ENCODE data around the gene LARGE1.

Gene LARGE1

DNA sequence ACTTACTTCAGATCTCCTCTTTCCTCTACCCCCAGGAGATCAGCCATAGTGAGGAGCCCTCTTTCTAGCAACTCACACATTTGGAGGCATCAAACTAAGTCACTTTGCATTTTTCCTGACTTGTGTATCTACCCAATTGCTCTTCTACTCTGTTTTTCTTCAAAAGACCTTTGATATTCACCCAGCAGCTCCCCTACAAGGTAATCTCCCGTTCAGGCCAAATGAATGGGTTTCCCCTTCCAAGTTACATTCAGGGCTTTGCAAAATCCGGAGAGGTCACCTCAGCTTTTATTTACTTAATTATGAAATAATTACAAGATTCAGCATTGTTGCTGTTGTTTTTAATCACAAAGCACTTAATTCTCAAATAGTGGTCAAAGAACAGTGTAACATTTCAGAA is 6.1 kb downstream of the LARGE1 start:
- DNase-seq (ENCODE audit: low read depth in 2 of 2): no peak

DNA sequence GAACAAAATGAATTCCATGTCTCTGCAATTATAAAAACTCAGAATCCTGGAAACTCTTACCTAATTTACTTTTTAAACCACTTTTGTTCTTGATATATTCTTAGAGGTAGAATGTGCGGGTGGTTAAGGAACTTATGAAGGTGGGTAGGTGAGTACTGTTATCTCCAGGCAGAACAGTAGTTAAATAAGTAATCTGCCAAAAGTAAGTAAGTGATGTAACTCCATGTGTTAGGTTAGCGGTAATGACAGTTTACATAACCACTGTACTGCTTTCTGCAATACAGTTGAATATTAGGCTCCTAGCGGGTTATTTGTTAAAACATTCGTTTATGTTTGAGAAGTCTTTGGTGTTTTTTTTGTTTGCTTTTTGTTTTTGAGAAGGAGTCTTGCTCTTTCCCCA is 7.1 kb downstream of the LARGE1 start:
- DNase-seq (ENCODE audit: low read depth in 2 of 2): no peak

DNA sequence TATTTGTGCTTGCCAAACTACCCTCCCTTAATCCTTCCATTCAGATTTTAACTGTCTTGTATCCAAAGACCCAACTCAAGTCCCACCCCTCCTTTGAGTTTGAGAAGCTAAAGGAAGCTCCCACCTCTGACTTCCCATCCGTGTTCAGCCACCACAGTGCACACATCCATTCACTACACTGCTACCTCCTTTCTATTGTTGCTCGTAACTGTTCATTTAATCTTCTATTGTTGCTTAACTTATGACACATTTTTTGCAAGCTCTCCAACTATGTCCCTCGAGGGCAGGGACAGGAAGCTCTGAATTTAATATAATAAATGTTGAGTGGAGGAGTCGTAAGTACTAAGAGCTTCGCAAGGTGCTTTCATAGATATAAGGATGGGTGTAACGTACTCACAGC is 10.4 kb downstream of the LARGE1 start:
- no peak for DNase-seq (ENCODE audit: low read depth in 2 of 2)

DNA sequence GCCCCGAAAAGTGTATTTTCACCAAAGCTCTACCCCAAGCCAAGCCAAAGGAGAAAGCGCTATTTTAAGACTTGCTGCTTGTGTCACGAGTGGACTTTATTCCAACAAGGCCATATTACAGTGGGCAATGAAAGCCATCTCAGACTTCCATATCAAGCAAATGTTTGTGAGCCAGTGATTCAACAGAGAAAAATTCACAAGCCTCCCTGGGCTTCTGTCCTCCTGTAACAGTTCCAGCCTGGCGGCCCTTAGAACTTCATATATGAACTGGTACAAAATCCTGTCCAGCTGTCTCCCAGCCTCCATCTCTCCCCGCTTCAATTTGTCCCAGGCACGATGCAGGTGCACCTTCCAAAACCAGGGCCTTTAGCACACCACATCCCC is 11.2 kb downstream of the LARGE1 start:
- DNase-seq (ENCODE audit: low read depth in 2 of 2): no peak

DNA sequence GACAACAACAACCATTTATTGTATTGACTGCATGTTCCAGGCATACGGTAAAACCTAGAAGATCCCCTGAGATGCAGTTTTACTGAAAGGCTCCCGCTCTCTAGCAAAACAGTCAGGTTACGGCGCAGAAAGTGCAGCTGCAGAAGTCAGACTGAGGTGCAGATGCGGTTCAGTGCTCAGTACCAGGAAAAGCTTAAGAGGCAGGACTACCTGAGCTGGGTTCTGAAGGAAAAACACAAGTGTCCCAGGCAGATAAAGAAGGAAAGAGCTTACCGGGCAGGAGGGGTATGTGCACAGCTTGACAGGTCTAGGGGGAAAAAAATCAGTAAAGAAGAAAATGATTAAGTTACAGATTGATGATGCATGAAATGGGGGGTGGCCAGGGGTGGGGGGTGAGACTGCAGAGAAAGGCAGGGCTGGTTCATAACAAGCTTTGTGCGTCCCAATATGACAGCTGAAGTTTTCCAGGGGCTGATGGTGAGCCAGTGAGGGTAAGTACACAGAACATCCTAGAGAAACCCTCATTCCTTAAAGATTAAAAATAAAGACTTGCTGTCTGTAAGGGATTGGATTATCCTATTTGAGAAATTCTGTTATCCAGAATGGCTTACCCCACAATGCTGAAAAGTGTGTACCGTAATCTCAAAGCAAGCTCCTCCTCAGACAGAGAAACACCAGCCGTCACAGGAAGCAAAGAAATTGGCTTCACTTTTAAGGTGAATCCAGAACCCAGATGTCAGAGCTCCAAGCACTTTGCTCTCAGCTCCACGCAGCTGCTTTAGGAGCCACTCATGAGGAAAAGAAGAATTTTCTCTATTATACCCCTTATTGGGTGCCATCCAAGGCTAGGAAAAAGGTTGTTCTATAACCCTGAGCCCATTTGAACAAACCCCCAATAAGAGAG is 11.9 kb downstream of the LARGE1 start:
- DNase-seq (ENCODE audit: low read depth in 2 of 2): no peak

DNA sequence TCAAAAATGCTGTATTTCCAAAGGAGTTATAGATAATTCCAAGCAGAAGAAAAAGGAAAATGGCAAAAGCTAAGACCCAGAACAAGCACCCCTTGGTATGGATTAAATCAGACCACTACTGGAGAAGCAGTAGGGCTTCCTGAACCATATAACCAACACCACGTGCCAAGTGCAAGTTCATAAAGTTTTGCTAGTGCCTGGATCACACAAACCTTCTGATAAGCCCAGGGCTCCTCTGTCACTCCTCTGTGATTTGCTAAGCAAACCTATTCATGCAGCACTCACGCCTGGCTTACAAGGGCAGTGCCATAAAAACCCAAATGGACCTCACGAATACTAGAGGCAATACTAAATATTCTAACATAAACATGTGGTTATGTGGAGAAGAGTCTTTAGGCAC is 13.3 kb downstream of the LARGE1 start:
- DNase-seq (ENCODE audit: low read depth in 2 of 2): no peak

DNA sequence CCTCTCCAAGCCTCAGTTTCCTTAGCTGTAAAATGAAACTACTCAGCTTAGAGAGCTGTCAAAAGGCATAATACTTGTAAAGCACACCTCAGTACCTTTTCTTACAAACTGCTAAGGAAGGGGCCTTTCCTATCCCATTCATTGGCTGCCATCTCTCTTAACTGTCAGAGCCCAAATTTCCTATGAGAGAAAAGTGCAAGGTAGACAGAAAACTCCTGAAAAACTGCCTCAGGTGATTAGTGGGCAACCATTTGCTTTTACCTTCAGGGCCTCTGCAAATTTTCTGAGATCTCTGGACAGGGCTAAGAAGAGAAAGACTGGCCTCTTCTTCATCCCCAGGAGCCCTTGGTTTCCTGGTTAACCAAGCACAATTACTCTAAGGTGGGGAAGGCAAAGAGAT is 13.8 kb downstream of the LARGE1 start:
- DNase-seq (ENCODE audit: low read depth in 2 of 2): no peak

DNA sequence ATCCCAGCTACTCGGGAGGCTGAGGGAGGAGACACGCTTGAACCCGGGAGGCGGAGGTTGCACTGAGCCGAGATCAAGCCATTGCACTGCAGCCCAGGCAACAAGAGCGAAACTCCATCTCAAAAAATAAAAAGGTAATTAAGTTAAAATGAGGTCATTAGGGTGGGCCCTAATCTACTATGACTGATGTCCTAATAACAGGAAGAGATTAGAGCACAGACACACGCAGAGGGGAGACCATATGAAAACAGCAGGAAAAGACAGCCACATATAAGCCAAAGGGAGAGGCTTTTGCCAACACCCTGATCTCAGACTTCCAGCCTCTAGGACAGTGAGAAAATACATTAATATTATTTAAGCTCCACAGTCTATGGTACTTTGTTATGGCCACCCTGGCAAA is 17.3 kb downstream of the LARGE1 start:
- DNase-seq (ENCODE audit: low read depth in 2 of 2): no peak

DNA sequence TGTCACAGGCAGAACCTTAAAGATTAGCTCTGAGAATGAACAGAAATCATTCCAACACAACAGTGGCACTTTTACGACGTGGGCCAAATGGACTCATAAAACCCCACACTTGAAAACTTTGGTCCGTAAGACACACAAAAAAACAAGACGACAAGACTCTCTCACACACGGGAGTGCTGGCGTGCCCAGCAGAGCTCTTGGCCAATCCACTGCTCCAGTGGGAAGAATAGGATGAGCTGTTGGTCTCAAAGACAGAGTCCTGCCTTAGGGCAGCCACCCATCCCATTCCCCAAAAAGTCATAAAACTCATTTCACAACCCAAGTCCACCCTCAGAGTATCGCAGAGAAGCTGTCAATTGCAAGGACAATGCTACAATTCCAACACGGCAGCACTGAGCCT is 18.2 kb downstream of the LARGE1 start:
- DNase-seq (ENCODE audit: low read depth in 2 of 2): no peak

DNA sequence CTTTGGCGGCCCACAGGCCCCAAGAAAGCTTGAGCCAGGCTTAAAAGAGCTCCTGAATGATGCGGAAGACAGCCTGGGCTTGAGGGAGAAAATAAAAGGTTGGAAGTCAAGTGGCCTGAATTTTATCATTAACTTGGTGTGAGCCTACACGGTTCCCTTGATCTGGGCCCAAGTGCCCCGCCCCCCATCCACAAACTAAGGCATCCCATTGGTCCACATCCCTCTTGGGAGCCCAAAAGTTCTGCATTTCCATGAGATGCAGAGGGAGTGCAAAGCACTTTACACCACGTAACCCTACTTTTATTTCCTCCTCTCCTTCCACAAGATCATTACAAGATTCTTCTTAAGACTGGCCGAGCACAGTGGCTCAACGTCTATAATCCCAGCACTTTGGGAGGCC is 22.2 kb downstream of the LARGE1 start:
- no peak for DNase-seq (ENCODE audit: low read depth in 2 of 2)

DNA sequence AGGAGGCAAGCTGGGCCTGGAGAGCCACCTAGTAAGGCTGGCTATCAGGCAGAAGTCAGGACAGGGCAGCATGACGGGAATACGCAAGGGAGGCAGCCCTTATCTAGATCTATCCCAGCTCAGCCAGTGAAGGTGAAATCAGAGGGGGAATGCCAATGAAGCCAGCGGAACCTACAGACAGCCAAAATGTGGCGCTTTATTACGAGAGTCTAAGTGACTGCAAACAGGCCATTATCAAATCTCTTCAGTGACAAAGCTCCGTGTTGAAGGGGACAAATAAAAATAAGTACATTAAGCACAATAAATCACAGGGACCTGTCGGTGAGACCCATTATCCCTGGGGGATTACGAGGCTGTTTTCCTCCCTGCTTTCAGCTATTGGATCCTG is 22.8 kb downstream of the LARGE1 start:
- no peak for DNase-seq (ENCODE audit: low read depth in 2 of 2)

DNA sequence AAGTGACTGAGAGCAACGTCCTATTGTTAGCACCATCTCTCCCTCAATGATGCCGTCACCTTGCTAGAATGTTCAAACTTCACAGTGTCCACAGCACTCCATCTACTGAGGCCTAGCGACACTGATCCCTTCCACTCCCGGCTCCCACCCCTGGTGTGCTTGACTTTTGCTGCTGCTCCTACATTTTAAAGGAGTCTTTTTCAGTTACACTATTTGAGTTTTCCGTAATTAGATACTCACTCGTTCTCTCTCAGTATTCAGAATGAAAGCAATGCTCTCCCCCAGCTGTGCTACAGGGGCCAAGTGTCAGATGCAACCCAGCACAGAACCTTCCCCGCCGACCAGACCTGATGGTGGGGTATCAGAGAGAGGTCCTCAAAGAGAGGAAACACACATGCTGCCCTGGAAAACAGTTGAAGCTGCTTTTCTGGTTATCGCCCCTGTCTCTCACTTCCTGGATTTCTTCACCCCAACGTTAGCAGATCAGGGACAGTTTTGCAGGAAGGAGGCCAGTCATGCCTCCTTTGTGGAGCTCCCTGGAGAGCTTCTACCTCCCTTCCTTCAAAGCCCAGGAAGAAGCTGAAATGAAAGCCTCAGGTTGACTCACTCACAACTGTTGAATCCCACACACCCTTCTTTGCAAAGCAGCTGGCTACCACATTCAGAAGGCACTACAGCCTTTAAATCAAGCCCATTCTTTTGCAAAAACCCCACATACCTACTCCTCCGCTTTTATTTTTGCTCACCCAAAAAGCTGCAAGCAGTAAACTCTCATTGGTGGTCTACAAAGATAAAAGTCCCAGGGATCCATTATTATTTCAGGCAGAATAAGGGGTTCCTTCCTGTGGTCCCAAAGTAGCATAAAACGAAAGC is 23.5 kb downstream of the LARGE1 start:
- no peak for DNase-seq (ENCODE audit: low read depth in 2 of 2)

DNA sequence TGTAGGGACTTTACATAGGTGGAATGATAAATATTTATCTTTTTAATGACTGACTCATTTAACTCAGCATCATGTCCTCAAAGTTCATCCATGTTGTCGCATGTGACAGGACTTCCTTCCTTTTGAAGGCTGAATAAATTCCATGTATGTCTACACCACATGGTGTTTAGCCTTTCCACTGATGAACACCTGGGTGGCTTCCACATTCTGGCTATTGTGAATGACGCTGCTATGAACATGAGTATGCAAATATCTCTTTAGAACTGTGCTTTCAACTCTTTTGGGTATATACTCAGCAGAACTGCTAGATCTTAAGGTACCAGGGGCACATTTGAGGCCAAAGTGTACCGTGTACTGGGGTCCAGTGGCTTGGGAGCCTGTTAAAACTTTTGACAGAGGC is 24.1 kb downstream of the LARGE1 start:
- no peak for DNase-seq (ENCODE audit: low read depth in 2 of 2)

DNA sequence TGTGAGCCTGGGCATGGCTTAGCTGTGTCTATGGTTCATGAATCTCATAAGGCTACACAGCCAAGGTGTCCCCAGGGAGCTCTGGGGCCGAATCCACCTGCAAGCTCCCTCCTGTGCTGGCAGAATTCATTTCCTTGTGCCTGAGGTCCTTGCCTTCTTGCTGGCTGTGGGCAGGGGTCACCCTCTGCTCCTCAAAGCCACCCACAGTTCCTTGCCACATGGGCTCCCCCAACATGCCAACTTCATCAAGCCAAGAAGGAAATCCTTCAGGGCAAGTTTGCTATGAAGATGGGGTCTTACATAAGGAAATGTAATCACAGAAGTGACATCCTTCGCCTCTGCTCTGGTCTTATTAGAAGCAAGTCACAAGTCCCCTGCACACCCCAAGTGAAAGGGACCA is 24.8 kb downstream of the LARGE1 start:
- DNase-seq (ENCODE audit: low read depth in 2 of 2): no peak

DNA sequence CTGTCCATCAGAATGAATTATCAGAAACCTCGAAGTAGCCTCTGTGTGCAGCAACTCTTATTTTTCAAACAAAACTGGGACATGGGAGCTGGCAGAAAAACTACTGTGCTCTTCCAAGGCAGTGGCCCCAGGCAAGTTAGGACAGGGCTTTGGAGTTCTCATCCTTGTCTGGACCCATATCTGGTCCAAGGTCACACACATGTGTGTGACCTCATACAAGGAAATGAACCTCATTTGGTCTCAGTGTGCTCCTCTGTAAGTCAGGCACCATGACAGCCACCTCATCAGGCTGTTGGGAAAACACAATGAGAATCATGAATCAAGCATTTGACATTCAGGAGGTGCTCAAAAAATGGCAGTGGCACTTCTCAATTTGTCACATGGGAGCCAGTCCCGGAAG is 25.8 kb downstream of the LARGE1 start:
- no peak for DNase-seq (ENCODE audit: low read depth in 2 of 2)

DNA sequence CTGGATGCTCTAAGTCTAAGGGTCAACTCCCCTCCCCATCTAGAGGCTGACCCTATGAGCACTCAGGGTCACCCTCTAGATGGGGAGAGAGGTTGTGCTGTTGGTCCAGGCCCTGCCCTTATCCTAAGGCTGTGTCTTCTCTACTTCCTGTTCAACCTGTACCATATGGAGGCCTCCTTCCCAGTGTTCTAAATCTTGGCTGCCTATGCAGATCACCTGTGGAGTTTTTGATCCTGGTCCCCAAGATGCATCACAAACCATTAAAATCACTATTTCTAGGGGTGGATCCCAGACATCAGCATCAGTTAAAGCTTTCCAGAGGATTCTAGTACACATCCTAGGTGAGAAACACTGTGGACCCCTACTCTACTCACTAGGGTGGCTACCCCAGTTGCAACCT is 26.2 kb downstream of the LARGE1 start:
- no peak for DNase-seq (ENCODE audit: low read depth in 2 of 2)

DNA sequence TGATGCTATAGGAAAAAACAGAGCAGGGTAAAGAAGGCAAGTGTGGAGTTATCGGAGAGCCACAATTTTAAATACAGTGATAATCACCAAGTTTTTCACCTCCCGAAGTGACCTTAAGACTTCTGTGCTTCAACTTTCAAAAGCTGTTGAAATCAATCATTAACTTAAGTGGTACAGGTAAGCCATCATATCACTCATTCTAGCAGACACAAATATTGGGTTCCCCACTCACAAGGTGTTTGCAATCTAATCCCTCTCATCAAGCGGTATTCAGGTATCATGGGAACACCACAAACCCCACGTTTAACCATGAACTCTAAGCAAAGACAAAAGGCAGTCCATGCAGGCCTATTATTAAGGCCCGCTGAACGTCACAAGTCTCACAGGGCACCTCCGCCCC is 26.8 kb downstream of the LARGE1 start:
- DNase-seq (ENCODE audit: low read depth in 2 of 2): no peak

DNA sequence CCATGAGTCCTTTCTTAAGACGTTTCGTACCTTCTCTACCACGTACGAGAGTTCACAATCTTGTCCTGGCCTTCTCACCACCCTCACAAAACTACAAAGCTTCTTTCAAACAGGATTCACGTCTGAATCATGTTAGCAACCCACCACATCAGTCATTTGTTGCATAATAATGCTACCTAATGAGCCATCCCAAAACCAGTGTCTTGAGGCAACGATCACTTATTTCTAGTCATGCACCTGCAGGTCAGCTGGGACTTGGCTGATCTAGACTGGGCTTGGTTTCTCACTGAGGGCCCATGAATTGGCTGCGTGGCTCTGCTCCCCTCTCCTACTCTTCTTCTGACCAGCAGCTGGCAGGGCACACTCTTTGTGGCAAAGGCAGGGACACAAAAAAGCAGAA is 28.3 kb downstream of the LARGE1 start:
- DNase-seq (ENCODE audit: low read depth in 2 of 2): no peak

DNA sequence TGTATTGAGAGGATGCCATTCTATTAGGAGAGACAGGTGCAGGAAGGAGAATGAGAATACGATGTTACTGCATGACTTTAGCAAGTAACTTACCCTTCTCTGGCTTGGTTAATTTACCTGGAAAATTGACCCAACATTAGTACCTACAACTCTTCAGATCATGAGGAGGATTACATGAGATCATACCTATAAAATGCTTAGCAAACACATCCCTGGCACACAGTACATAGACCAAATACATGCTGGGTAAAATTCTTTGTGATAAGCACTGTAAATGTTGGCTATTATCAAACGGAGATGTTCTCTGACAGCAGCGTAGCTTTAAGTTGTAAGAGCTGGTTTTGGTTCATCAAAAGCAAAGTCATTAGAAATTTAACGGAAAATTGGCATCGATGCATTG is 28.8 kb downstream of the LARGE1 start:
- DNase-seq (ENCODE audit: low read depth in 2 of 2): no peak

DNA sequence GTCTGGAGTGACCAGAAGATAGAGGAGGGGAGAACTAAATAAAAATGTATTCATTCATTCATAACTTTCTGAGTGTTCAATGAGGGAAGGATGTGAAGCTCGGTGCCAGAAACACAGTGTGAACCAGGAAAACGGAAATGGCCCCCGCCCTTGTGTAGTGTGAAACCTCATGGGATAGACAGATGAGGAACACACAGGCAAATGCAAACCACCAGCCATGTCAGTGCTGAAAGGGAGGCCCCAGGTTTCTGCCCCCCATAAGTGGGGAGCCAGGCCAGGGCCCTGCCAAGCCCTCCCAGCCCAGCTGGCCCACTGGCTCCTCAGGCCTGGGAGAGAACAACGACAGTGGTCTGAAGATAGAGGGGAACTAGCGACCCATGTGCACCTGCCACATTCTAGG is 30.5 kb downstream of the LARGE1 start:
- DNase-seq (ENCODE audit: low read depth in 2 of 2): no peak

DNA sequence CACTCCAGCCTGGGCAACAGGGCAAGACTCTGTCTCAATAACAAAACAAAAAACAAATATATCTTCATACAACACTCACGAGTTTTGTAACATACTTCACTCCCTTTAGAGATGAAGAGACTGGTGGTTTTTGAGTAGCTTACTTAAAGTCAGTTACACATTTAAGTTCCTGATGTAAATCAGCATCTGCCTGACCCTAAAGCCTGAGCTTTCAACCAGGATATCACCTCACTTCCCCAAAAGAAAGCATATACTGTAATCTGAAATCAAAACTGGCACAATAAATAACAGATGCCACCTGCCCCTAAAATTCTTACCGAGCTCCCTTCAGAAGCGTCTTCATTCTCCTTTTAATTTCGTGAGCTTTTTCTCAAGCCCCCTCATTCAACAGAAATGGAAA is 31.5 kb downstream of the LARGE1 start:
- no peak for DNase-seq (ENCODE audit: low read depth in 2 of 2)

DNA sequence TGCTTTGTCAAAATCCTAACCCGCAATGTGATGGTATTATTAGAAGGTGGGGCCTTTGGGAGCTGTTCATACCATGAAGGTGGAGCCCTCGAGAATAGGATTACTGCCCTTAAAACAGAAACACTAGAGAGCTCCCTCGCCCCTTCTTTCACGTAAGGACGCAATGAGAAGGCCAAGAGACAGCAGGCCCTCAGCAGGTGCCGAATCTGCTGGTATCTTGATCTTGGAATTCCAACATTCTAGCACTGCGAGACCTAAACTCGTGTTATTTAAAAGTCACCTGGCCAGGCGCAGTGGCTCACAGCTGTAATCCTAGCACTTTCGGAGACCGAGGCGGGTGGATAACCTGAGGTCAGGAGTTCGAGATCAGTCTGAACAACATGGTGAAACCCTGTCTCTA is 33.1 kb downstream of the LARGE1 start:
- no peak for DNase-seq (ENCODE audit: low read depth in 2 of 2)

DNA sequence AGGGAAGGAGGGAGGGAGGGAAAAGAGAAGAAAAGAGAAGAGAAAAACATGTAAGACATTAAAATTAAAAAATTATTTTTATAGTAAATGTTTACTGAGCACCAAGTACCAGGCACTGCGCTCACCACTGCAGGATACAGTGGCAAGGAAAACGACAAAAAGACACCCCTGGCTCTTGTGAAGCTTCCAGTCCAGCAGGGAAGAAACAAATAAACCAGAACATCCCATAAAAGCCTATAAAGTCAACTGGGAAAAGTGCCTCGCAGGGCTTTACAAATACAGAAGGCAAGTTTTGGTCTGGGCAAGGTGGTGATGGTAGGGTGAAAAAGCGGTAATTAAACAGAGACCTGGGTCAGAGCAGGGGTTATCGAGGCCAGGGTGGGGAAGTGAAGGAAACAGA is 33.6 kb downstream of the LARGE1 start:
- DNase-seq (ENCODE audit: low read depth in 2 of 2): no peak

Data from activated CD4-positive, alpha-beta T cell treated with anti-CD3 and anti-CD28 coated beads for 24 hours (primary cell).